Activated CD8-positive, alpha-beta T cell treated with anti-CD3 and anti-CD28 coated beads, Interleukin-2, amount 10 ng/mL, durations not matched to agents 7 days and 5 days (primary cell): ENCODE results near the gene JMJD6. TPM values are rescaled to one million over a fixed set of nuclear protein-coding genes. Genes with fewer than 3 reads are reported as not detected.
A peak's percentile ranks its signal among the peaks of the same experiment; 100 is the strongest.
"Not testable (repeated sequence)": the region's sequence is repeated elsewhere in the genome, so short reads cannot be mapped to it uniquely, and the experiment has no call there.

Experiments used
- ATAC-seq: fragments of 150-1000 bp; cut with Tn5 transposase; one replicate; pipeline ENCODE4 v1.10.0; 2021; ENCODE audit warnings: moderate library complexity
- CTCF ChIA-PET: fragments of 350-600 bp; sonication (Branson Sonifier 250); formaldehyde crosslinking; loops from one replicate; lab custom pipeline; 2021; ENCODE audit warnings: antibody characterized with exemption; lab: Charles Lee
- POLR2A ChIA-PET: fragments of 350-600 bp; sonication (Branson Sonifier 250); formaldehyde crosslinking; loops from one replicate; lab custom pipeline; 2021; ENCODE audit warnings: antibody characterized with exemption; lab: Charles Lee
- DNase-seq: peaks from one replicate; pipeline ENCODE4 v3.0.0-alpha.2; 2020
- H3K27ac Mint-ChIP-seq: one replicate; pipeline ENCODE4 v1.8.0; 2021; ENCODE audit warnings: mild to moderate bottlenecking, mixed read lengths
- H3K27me3 Mint-ChIP-seq: one replicate; pipeline ENCODE4 v1.8.0; 2021; ENCODE audit warnings: low read depth, mixed read lengths
- H3K36me3 Mint-ChIP-seq: one replicate; pipeline ENCODE4 v1.8.0; 2021; ENCODE audit warnings: low read depth, mixed read lengths
- H3K4me1 Mint-ChIP-seq: one replicate; pipeline ENCODE4 v1.8.0; 2021; ENCODE audit warnings: low read depth, mixed read lengths
- H3K4me3 Mint-ChIP-seq: one replicate; pipeline ENCODE4 v1.8.0; 2021; ENCODE audit warnings: mild to moderate bottlenecking, mixed read lengths
- H3K9me3 Mint-ChIP-seq: one replicate; pipeline ENCODE4 v1.8.0; 2022; ENCODE audit warnings: mixed read lengths; ENCODE audit not compliant: insufficient read depth
- total RNA-seq, 2 experiments: library from RNA; stranded (reverse); gene quantifications; one replicate each; pipeline ENCODE4 v1.2.3, GENCODE V29; 2021

The JMJD6 gene
- total RNA-seq, 2 experiments from 2014 or later: 59.3 to 61.2 TPM

- ChIA-PET CTCF (interaction anchor here (1.2 to 10.5 kb wide), 3 partner anchors 9 to 351 kb away, joined by 3 to 76 read pairs (median 19); partner anchors contain the start of genes JMJD6 and METTL23), POLR2A (interaction anchor here (0.6 to 7.9 kb wide), 12 partner anchors 11 to 452 kb away, joined by 3 to 160 read pairs (median 6); partner anchors contain the start of genes JMJD6 and METTL23)
- H3K27ac Mint-ChIP-seq: peak overlapping the region; percentile 95
- H3K9me3 Mint-ChIP-seq: no peaks in the 10 kb centered on the region
- ATAC-seq (peak; percentile 17), DNase-seq (peak; percentile 69)
- H3K36me3 Mint-ChIP-seq: peaks cover 48% of the 10 kb centered on the region
- peak overlapping the region; percentile 99 for H3K4me3 Mint-ChIP-seq
- no peaks in the 10 kb centered on the region for H3K27me3 Mint-ChIP-seq
- H3K4me1 Mint-ChIP-seq: peaks cover 46% of the 10 kb centered on the region
These were observed 10.1 kb upstream of the JMJD6 start for GRCh38 chr17:76736349-76737081.

GRCh38 chr17:76735586-76736348 is 9.4 kb upstream of the JMJD6 start:
- Mint-ChIP-seq H3K36me3 (peaks cover 51% of the 10 kb centered on the region), H3K4me3 (peak overlapping the region; percentile 99), H3K9me3 (no peaks in the 10 kb centered on the region), H3K27me3 (no peaks in the 10 kb centered on the region), H3K27ac (peak overlapping the region; percentile 87), H3K4me1 (peaks cover 49% of the 10 kb centered on the region)
- ATAC-seq (no peak), DNase-seq (no peak)
- ChIA-PET CTCF (interaction anchor here (1.0 to 10.5 kb wide), 2 partner anchors 9 to 21 kb away, joined by 8 to 76 read pairs; partner anchors contain the start of gene METTL23), POLR2A (interaction anchor here (0.6 to 7.9 kb wide), 9 partner anchors 8 to 452 kb away, joined by 3 to 160 read pairs (median 4); partner anchors contain the start of genes JMJD6 and METTL23)

DNA sequence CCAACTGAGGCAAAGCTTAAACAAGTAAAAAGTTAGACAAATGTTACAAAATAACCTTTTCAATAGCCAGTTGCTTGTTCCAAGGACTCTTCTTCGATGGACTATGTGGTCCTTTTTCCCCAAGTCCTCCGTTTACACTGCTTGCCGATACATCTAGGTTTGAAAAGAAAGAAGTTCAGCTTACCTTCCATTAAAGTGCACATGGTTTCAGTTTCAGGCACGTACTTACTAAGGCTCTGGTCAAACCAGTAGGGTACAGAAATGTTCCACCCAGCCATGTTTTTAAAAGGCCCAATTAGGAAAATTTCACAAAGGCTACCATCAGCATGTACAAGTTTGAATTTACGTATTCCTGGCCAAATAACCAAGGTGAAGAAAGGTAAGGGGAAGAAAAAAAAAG is 8.6 kb upstream of the JMJD6 start:
- no peaks in the 10 kb centered on the region for H3K27me3 Mint-ChIP-seq
- peak overlapping the region; percentile 99 for H3K4me3 Mint-ChIP-seq
- H3K9me3 Mint-ChIP-seq: no peaks in the 10 kb centered on the region
- no peak for ATAC-seq
- POLR2A ChIA-PET: interaction anchor here (0.7 to 7.9 kb wide), 6 partner anchors 9 to 28 kb away, joined by 3 to 160 read pairs (median 4); partner anchors contain the start of genes JMJD6 and METTL23
- peaks cover 51% of the 10 kb centered on the region for H3K4me1 Mint-ChIP-seq
- no peak for DNase-seq
- H3K27ac Mint-ChIP-seq: peak overlapping the region; percentile 87
- CTCF ChIA-PET: interaction anchor here (1.0 to 10.5 kb wide), 2 partner anchors 8 to 20 kb away, joined by 8 to 76 read pairs; partner anchors contain the start of gene METTL23
- H3K36me3 Mint-ChIP-seq: peaks cover 56% of the 10 kb centered on the region

DNA sequence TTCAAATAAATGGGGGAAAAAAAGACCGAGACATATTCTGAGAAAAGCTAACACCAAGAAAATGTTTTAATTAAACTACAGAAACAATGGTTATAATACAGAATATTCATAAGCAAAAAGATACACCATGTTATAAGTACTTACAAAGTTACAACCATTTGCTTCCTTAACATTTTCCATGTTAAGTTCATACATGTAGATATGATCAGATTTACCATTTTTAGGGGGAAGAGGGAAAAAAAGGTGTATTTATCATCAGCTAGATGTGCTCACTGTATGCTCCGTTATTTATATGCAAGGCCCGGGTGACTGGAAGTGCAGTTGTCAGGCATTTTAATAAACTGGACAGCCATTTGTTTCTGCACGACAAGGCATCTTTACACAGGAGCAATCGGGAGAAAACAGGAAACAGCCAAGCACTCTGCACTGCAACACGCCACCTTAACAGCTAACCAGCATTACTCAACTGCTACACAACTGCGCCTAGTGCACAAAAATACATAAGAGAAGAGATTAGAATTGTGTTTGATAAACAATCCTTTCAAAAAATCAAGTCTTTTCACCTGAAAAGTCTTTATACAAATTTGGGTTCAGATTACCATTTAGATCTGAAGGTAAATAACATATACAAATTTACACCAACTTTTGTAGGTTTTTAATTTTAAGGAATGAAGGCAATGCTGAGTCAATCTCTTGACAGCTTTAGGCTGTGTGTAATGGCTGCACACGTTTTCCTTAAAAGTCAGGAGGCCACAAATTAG is 7.9 kb upstream of the JMJD6 start:
- ChIA-PET POLR2A (interaction anchor here (1.1 to 7.9 kb wide), 4 partner anchors 9 to 20 kb away, joined by 3 to 160 read pairs (median 12); partner anchors contain the start of genes JMJD6 and METTL23), CTCF (interaction anchor here (0.9 to 10.5 kb wide), 2 partner anchors 19 to 39 kb away, joined by 3 to 76 read pairs; no protein-coding TSS in a partner anchor)
- Mint-ChIP-seq H3K4me1 (peaks cover 55% of the 10 kb centered on the region), H3K4me3 (peak overlapping the region; percentile 99), H3K36me3 (peaks cover 62% of the 10 kb centered on the region), H3K9me3 (no peaks in the 10 kb centered on the region), H3K27ac (peak overlapping the region; percentile 87), H3K27me3 (no peaks in the 10 kb centered on the region)
- DNase-seq (no peak), ATAC-seq (no peak)

- H3K4me1 Mint-ChIP-seq: peaks cover 55% of the 10 kb centered on the region
- peaks cover 65% of the 10 kb centered on the region for H3K36me3 Mint-ChIP-seq
- DNase-seq: no peak
These were observed 7.2 kb upstream of the JMJD6 start for GRCh38 chr17:76733618-76733957.

DNA sequence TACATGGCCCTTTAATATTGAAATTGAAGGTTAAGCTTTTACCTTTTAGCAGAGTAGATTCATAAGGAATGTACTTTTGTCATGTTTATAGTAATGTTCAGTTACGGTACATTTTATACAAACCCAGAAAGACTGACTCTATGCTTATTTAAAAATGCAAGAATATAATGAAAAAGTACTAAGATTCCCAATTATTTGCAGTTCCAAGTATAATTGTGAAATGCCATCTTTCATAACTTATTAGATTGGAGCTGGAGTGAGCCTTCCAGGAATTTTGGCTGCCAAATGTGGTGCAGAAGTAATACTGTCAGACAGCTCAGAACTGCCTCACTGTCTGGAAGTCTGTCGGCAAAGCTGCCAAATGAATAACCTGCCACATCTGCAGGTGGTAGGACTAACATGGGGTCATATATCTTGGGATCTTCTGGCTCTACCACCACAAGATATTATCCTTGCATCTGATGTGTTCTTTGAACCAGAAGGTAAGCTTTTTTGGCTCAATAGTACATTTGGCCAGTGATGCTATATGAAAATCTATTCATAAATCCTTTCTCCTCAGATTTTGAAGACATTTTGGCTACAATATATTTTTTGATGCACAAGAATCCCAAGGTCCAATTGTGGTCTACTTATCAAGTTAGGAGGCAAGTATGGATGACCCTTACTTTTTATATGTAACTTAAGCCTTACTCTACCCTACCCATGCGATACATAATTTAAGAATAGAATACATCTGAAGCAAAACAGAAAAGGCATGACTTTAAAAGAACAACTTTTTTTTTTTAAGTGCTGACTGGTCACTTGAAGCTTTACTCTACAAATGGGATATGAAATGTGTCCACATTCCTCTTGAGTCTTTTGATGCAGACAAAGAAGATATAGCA is 6.6 kb upstream of the JMJD6 start:
- CTCF ChIA-PET: interaction anchor here (10.5 kb wide), 1 partner anchor 18 kb away, joined by 76 read pairs; no protein-coding TSS in a partner anchor
- peaks cover 66% of the 10 kb centered on the region for H3K36me3 Mint-ChIP-seq

More at GRCh38 chr17:76733618-76733957, 7.2 kb upstream of the JMJD6 start:
- CTCF ChIA-PET: interaction anchor here (0.9 to 10.5 kb wide), 2 partner anchors 18 to 39 kb away, joined by 3 to 76 read pairs; no protein-coding TSS in a partner anchor
- H3K9me3 Mint-ChIP-seq: no peaks in the 10 kb centered on the region
- POLR2A ChIA-PET: interaction anchor here (1.1 to 7.9 kb wide), 3 partner anchors 8 to 20 kb away, joined by 5 to 160 read pairs (median 7); partner anchors contain the start of genes JMJD6 and METTL23
- H3K27ac Mint-ChIP-seq: peak overlapping the region; percentile 87
- ATAC-seq: no peak
- peak overlapping the region; percentile 99 for H3K4me3 Mint-ChIP-seq
- H3K27me3 Mint-ChIP-seq: no peaks in the 10 kb centered on the region

GRCh38 chr17:76731800-76732733 is 5.7 kb upstream of the JMJD6 start:
- ATAC-seq: not testable (repeated sequence)
- CTCF ChIA-PET: interaction anchor here (10.5 kb wide), 1 partner anchor 17 kb away, joined by 76 read pairs; no protein-coding TSS in a partner anchor
- H3K27ac Mint-ChIP-seq: peak overlapping the region; percentile 54

More for the DNA sequence above, 6.6 kb upstream of the JMJD6 start:
- DNase-seq: no peak
- H3K9me3 Mint-ChIP-seq: no peaks in the 10 kb centered on the region
- H3K4me1 Mint-ChIP-seq: peaks cover 56% of the 10 kb centered on the region
- peak overlapping the region; percentile 87 for H3K27ac Mint-ChIP-seq
- ATAC-seq: no peak
- no peaks in the 10 kb centered on the region for H3K27me3 Mint-ChIP-seq
- POLR2A ChIA-PET: interaction anchor here (0.6 to 7.9 kb wide), 7 partner anchors 8 to 932 kb away, joined by 3 to 160 read pairs (median 3); partner anchors contain the start of genes JMJD6 and METTL23
- H3K4me3 Mint-ChIP-seq: peak overlapping the region; percentile 99

GRCh38 chr17:76727745-76728456 is 1.5 kb upstream of the JMJD6 start:
- H3K4me1 Mint-ChIP-seq: peaks cover 66% of the 10 kb centered on the region
- no peaks in the 10 kb centered on the region for H3K27me3 Mint-ChIP-seq
- DNase-seq: peak; percentile 43
- H3K9me3 Mint-ChIP-seq: no peaks in the 10 kb centered on the region
- peak overlapping the region; percentile 96 for H3K27ac Mint-ChIP-seq
- H3K36me3 Mint-ChIP-seq: peaks cover 68% of the 10 kb centered on the region
- no peak for ATAC-seq
- ChIA-PET POLR2A (interaction anchor here (0.6 to 9.5 kb wide), 7 partner anchors 8 to 111 kb away, joined by 3 to 160 read pairs (median 3); partner anchors contain the start of genes MFSD11 and SRSF2), CTCF (interaction anchor here (0.7 to 8.3 kb wide), 10 partner anchors 7 to 361 kb away, joined by 3 to 126 read pairs (median 4); partner anchors contain the start of genes MFSD11 and SRSF2)
- peak overlapping the region; percentile 97 for H3K4me3 Mint-ChIP-seq

More at GRCh38 chr17:76731800-76732733, 5.7 kb upstream of the JMJD6 start:
- Mint-ChIP-seq H3K4me1 (peaks cover 59% of the 10 kb centered on the region), H3K36me3 (peaks cover 74% of the 10 kb centered on the region)
- POLR2A ChIA-PET: interaction anchor here (0.6 to 7.9 kb wide), 7 partner anchors 7 to 933 kb away, joined by 3 to 160 read pairs (median 3); partner anchors contain the start of genes JMJD6 and METTL23
- not testable (repeated sequence) for DNase-seq, H3K4me3 Mint-ChIP-seq, H3K27me3 Mint-ChIP-seq, H3K9me3 Mint-ChIP-seq
